ENCODE results near the gene OMP.

OMP gene

GRCh38 chr11:77143405-77144020 is 40.9 kb downstream of the OMP start:
- DNase-seq, result no peak

GRCh38 chr11:77144196-77144856 is 41.7 kb downstream of the OMP start:
- no peak for DNase-seq

- DNase-seq, result no peak
These were observed 42.3 kb downstream of the OMP start for GRCh38 chr11:77144857-77145428.

GRCh38 chr11:77146261-77147035 is 43.8 kb downstream of the OMP start:
- no peak for DNase-seq

GRCh38 chr11:77147036-77147315 is 44.3 kb downstream of the OMP start:
- no peak for DNase-seq

GRCh38 chr11:77147668-77148321 is 45.2 kb downstream of the OMP start:
- DNase-seq, result no peak

GRCh38 chr11:77148963-77149715 is 46.5 kb downstream of the OMP start:
- DNase-seq, result no peak

- DNase-seq, result no peak
These were observed 47.2 kb downstream of the OMP start for GRCh38 chr11:77149716-77150392.

GRCh38 chr11:77150836-77151235 is 48.2 kb downstream of the OMP start:
- DNase-seq, result no peak

GRCh38 chr11:77151804-77152509 is 49.3 kb downstream of the OMP start:
- no peak for DNase-seq

- DNase-seq, result no peak
These were observed 50.2 kb downstream of the OMP start for GRCh38 chr11:77152846-77153245.
